ENCODE data around the gene GIMAP8. TPM values are rescaled to one million over a fixed set of nuclear protein-coding genes. Genes with fewer than 3 reads are reported as not detected.

The GIMAP8 gene
- total and polyA plus RNA-seq, 2 of the 8 experiments (the other 6 are each of a cell fraction or from before 2014, with no cell fraction given), result not detected

DNA sequence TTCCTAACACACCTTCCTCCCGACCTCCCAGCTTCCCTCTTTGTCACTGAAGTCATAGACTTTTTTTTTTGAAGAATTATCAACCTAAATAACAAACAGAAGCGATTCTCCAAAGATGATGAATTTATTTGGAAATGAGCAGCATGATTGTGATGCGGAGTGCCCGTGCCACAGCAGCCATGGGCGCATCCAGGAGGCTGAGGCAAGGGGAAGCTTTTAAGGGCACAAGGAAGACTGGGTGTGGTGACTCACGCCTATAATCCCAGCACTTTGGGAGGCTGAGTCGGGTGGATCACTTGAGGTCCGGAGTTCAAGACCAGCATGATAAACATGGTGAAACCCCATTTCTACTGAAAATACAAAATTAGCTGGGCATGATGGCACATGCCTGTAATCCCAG, 16.2 kb upstream of the GIMAP8 start (continued):
- TF ChIP-seq, protein P1, sequence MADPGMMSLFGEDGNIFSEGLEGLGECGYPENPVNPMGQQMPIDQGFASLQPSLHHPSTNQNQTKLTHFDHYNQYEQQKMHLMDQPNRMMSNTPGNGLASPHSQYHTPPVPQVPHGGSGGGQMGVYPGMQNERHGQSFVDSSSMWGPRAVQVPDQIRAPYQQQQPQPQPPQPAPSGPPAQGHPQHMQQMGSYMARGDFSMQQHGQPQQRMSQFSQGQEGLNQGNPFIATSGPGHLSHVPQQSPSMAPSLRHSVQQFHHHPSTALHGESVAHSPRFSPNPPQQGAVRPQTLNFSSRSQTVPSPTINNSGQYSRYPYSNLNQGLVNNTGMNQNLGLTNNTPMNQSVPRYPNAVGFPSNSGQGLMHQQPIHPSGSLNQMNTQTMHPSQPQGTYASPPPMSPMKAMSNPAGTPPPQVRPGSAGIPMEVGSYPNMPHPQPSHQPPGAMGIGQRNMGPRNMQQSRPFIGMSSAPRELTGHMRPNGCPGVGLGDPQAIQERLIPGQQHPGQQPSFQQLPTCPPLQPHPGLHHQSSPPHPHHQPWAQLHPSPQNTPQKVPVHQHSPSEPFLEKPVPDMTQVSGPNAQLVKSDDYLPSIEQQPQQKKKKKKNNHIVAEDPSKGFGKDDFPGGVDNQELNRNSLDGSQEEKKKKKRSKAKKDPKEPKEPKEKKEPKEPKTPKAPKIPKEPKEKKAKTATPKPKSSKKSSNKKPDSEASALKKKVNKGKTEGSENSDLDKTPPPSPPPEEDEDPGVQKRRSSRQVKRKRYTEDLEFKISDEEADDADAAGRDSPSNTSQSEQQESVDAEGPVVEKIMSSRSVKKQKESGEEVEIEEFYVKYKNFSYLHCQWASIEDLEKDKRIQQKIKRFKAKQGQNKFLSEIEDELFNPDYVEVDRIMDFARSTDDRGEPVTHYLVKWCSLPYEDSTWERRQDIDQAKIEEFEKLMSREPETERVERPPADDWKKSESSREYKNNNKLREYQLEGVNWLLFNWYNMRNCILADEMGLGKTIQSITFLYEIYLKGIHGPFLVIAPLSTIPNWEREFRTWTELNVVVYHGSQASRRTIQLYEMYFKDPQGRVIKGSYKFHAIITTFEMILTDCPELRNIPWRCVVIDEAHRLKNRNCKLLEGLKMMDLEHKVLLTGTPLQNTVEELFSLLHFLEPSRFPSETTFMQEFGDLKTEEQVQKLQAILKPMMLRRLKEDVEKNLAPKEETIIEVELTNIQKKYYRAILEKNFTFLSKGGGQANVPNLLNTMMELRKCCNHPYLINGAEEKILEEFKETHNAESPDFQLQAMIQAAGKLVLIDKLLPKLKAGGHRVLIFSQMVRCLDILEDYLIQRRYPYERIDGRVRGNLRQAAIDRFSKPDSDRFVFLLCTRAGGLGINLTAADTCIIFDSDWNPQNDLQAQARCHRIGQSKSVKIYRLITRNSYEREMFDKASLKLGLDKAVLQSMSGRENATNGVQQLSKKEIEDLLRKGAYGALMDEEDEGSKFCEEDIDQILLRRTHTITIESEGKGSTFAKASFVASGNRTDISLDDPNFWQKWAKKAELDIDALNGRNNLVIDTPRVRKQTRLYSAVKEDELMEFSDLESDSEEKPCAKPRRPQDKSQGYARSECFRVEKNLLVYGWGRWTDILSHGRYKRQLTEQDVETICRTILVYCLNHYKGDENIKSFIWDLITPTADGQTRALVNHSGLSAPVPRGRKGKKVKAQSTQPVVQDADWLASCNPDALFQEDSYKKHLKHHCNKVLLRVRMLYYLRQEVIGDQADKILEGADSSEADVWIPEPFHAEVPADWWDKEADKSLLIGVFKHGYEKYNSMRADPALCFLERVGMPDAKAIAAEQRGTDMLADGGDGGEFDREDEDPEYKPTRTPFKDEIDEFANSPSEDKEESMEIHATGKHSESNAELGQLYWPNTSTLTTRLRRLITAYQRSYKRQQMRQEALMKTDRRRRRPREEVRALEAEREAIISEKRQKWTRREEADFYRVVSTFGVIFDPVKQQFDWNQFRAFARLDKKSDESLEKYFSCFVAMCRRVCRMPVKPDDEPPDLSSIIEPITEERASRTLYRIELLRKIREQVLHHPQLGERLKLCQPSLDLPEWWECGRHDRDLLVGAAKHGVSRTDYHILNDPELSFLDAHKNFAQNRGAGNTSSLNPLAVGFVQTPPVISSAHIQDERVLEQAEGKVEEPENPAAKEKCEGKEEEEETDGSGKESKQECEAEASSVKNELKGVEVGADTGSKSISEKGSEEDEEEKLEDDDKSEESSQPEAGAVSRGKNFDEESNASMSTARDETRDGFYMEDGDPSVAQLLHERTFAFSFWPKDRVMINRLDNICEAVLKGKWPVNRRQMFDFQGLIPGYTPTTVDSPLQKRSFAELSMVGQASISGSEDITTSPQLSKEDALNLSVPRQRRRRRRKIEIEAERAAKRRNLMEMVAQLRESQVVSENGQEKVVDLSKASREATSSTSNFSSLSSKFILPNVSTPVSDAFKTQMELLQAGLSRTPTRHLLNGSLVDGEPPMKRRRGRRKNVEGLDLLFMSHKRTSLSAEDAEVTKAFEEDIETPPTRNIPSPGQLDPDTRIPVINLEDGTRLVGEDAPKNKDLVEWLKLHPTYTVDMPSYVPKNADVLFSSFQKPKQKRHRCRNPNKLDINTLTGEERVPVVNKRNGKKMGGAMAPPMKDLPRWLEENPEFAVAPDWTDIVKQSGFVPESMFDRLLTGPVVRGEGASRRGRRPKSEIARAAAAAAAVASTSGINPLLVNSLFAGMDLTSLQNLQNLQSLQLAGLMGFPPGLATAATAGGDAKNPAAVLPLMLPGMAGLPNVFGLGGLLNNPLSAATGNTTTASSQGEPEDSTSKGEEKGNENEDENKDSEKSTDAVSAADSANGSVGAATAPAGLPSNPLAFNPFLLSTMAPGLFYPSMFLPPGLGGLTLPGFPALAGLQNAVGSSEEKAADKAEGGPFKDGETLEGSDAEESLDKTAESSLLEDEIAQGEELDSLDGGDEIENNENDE (IDR thresholded peaks at IDR 0.05; ENCODE audit: insufficient replicate concordance, low read length), result no peak

Measured in H1 (cell line).